IMR-90 (cell line): ENCODE data around the gene DCAF5. TPM values are rescaled to one million over a fixed set of nuclear protein-coding genes. Genes with fewer than 3 reads are reported as not detected.

Experiments used
- ATAC-seq: fragments of 200-7000 bp; cut with Tn5 transposase; 2 replicates; pipeline ENCODE4 v1.9.1; 2020; ENCODE audit warnings: low read depth, mild to moderate bottlenecking, moderate library complexity
- BruUV-seq: library from RNA; stranded (reverse); fragments of 400-500 nt; replicated peaks from 2 replicates; lab custom pipeline; 2021; lab: Mats Ljungman, UMichigan
- CTCF ChIA-PET: fragments of 300-600 bp; formaldehyde crosslinking; extraction: SDS; loops from one replicate; lab custom pipeline; 2021; ENCODE audit warnings: antibody characterized with exemption; lab: Yijun Ruan, JAX
- POLR2A ChIA-PET: fragments of 300-600 bp; sonication (Branson Sonifier 250); formaldehyde crosslinking; loops from one replicate; lab custom pipeline; 2022; ENCODE audit warnings: antibody characterized with exemption; ENCODE audit not compliant: unreplicated experiment; lab: Charles Lee
- DNase-seq: peaks from one replicate; pipeline ENCODE4 v3.0.0; 2013
- H2AFZ ChIP-seq: replicated peaks from 2 replicates; pipeline ENCODE3; 2013; ENCODE audit warnings: low read length, mild to moderate bottlenecking; ENCODE audit not compliant: poor library complexity
- H2AK5ac ChIP-seq: 2 replicates; pipeline ENCODE4 v1.6.1; 2013; ENCODE audit warnings: low read depth, low read length, inconsistent platforms
- H2AK9ac ChIP-seq: replicated peaks from 2 replicates; pipeline ENCODE3; 2013; ENCODE audit warnings: mild to moderate bottlenecking, low read depth, low read length, moderate library complexity; ENCODE audit not compliant: poor library complexity
- H2BK120ac ChIP-seq: 2 replicates; pipeline ENCODE4 v1.6.1; 2013; ENCODE audit warnings: low read depth, low read length, inconsistent platforms
- H2BK15ac ChIP-seq: 3 replicates; pipeline ENCODE4 v1.6.1; 2013; ENCODE audit warnings: low read depth, low read length, inconsistent platforms
- H2BK20ac ChIP-seq: 2 replicates; pipeline ENCODE4 v1.6.1; 2013; ENCODE audit warnings: low read depth, mild to moderate bottlenecking, inconsistent platforms, low read length, moderate library complexity
- H2BK5ac ChIP-seq: 2 replicates; pipeline ENCODE4 v1.6.1; 2013; ENCODE audit warnings: mild to moderate bottlenecking, low read depth, low read length, inconsistent platforms; ENCODE audit not compliant: poor library complexity, severe bottlenecking
- H3K14ac ChIP-seq: replicated peaks from 2 replicates; pipeline ENCODE4 v1.6.1; 2013; ENCODE audit warnings: low read depth, low read length, inconsistent platforms
- H3K18ac ChIP-seq: 2 replicates; pipeline ENCODE4 v1.6.1; 2013; ENCODE audit warnings: low read depth, low read length, control low read depth
- H3K23ac ChIP-seq: 2 replicates; pipeline ENCODE4 v1.6.1; 2013; ENCODE audit warnings: low read depth, low read length, inconsistent platforms
- H3K27ac ChIP-seq: 2 replicates; pipeline ENCODE4 v1.5.1; 2013; ENCODE audit warnings: mild to moderate bottlenecking, control low read depth, low read length; ENCODE audit not compliant: insufficient read depth
- H3K27me3 ChIP-seq: 2 replicates; pipeline ENCODE4 v1.6.1; 2013; ENCODE audit warnings: low read length; ENCODE audit not compliant: control insufficient read depth, insufficient read depth
- H3K36me3 ChIP-seq: 2 replicates; pipeline ENCODE4 v1.6.1; 2013; ENCODE audit warnings: low read length, mixed read lengths; ENCODE audit not compliant: control insufficient read depth, insufficient read depth
- H3K4ac ChIP-seq: 2 replicates; pipeline ENCODE4 v1.6.1; 2013; ENCODE audit warnings: low read depth, low read length, inconsistent platforms
- H3K4me1 ChIP-seq: 2 replicates; pipeline ENCODE4 v1.6.1; 2013; ENCODE audit warnings: low read length, mixed read lengths; ENCODE audit not compliant: control insufficient read depth, insufficient read depth
- H3K4me2 ChIP-seq: 2 replicates; pipeline ENCODE4 v1.6.1; 2013; ENCODE audit warnings: low read depth, mild to moderate bottlenecking, control low read depth, low read length, moderate library complexity
- H3K4me3 ChIP-seq: 2 replicates; pipeline ENCODE4 v1.5.1; 2013; ENCODE audit warnings: low read depth, mild to moderate bottlenecking, control low read depth, low read length, moderate library complexity; ENCODE audit not compliant: insufficient read depth
- H3K56ac ChIP-seq: 2 replicates; pipeline ENCODE4 v1.6.1; 2013; ENCODE audit warnings: low read length, inconsistent platforms; ENCODE audit not compliant: insufficient read depth; ENCODE audit errors: extremely low read depth
- H3K79me1 ChIP-seq, 2 experiments: 2 replicates each; pipeline ENCODE4 v1.6.1; 2013; ENCODE audit warnings: low read length in 2 of 2, inconsistent platforms in 1 of 2, low read depth in 1 of 2
- H3K9ac ChIP-seq: 2 replicates; pipeline ENCODE4 v1.6.1; 2013; ENCODE audit warnings: low read depth, low read length, control low read depth
- H3K9me1 ChIP-seq: 2 replicates; pipeline ENCODE4 v1.6.1; 2013; ENCODE audit warnings: low read length, inconsistent platforms; ENCODE audit not compliant: insufficient read depth
- H3K9me3 ChIP-seq: 2 replicates; pipeline ENCODE4 v1.6.1; 2013; ENCODE audit warnings: low read length; ENCODE audit not compliant: control insufficient read depth, insufficient read depth
- H4K20me1 ChIP-seq: 2 replicates; pipeline ENCODE4 v1.6.1; 2013; ENCODE audit warnings: low read length, inconsistent platforms; ENCODE audit not compliant: insufficient read depth
- H4K5ac ChIP-seq: 2 replicates; pipeline ENCODE4 v1.6.1; 2013; ENCODE audit warnings: mild to moderate bottlenecking, low read depth, low read length, control low read depth
- H4K8ac ChIP-seq, 2 experiments: 2 replicates each; pipeline ENCODE4 v1.6.1; 2013; ENCODE audit warnings: low read depth in 2 of 2, low read length in 2 of 2, control low read depth in 1 of 2, inconsistent platforms in 1 of 2
- H4K91ac ChIP-seq: 2 replicates; pipeline ENCODE4 v1.6.1; 2013; ENCODE audit warnings: low read depth, low read length, inconsistent platforms; ENCODE audit not compliant: insufficient read depth
- BHLHE40 ChIP-seq: fragments of 150-350 bp; IDR thresholded peaks from 2 replicates; pipeline ENCODE4 v1.6.1; 2016; ENCODE audit warnings: mild to moderate bottlenecking, low read depth, low read length
- CEBPB ChIP-seq: IDR thresholded peaks from 2 replicates; pipeline ENCODE4 v1.6.1; 2012; ENCODE audit warnings: low read depth, low read length, improper control_type of control experiment
- MAFK ChIP-seq: IDR thresholded peaks from 2 replicates; pipeline ENCODE4 v1.6.1; 2012; ENCODE audit warnings: low read depth, low read length, improper control_type of control experiment
- MXI1 ChIP-seq: IDR thresholded peaks from 2 replicates; pipeline ENCODE4 v1.6.1; 2012; ENCODE audit warnings: low read depth, mild to moderate bottlenecking, low read length, moderate library complexity, borderline replicate concordance
- NFE2L2 ChIP-seq: fragments of 150-350 bp; IDR thresholded peaks from 2 replicates; pipeline ENCODE4 v1.6.1; 2016; ENCODE audit warnings: low read depth, mild to moderate bottlenecking, low read length
- RAD21 ChIP-seq: IDR thresholded peaks from 2 replicates; pipeline ENCODE4 v1.6.1; 2012; ENCODE audit warnings: low read length, improper control_type of control experiment
- SMC3 ChIP-seq: fragments of 150-350 bp; IDR thresholded peaks from 2 replicates; pipeline ENCODE4 v1.6.1; 2016; ENCODE audit warnings: low read depth, mild to moderate bottlenecking, antibody characterized with exemption, low read length, moderate library complexity
- WGBS, 2 experiments: methylation state at CpG; one replicate each; pipeline versions ENCODE4 v1.1.5 to v1.1.7; 2013; ENCODE audit warnings: missing lambda C conversion rate in 2 of 2; ENCODE audit not compliant: insufficient read length in 1 of 2; ENCODE audit errors: extremely low coverage in 2 of 2; 5-methylcytosine and 5-hydroxymethylcytosine counted together
- dilution Hi-C: fragments of 300-500 bp; cut with HindIII; formaldehyde crosslinking; loops from one replicate; pipeline ENCODE4 v1.14.3; 2018; ENCODE audit warnings: low sequenced_read_pairs; ENCODE audit not compliant: unreplicated experiment
- in situ Hi-C: fragments of 300-500 bp; cut with MboI; formaldehyde crosslinking; loops from 3 replicates; pipeline ENCODE4 v1.14.3; 2019; ENCODE audit warnings: low sequenced_read_pairs, inconsistent platforms, mixed read lengths
- intact Hi-C: fragments of 100-400 bp; cut with micrococcal nuclease; formaldehyde crosslinking; loops from 2 replicates; pipeline ENCODE4 v1.10.0; 2022
- polyA plus RNA-seq, 3 experiments: library from polyadenylated mRNA; depleted of rRNA; stranded (reverse); fragments of >200 nt; gene quantifications; 2 replicates each; pipeline ENCODE4 v1.2.3, GENCODE V29; 2012; ENCODE audit warnings: low replicate concordance in 1 of 3
- total RNA-seq: library from RNA; depleted of rRNA; stranded (reverse); fragments of >200 nt; gene quantifications from 2 replicates; pipeline ENCODE4 v1.2.3, GENCODE V29; 2012

DCAF5 gene
- total and polyA plus RNA-seq, 2 of the 4 experiments (the other 2 are of a cell fraction), result 17.6 to 30.4 TPM

DNA sequence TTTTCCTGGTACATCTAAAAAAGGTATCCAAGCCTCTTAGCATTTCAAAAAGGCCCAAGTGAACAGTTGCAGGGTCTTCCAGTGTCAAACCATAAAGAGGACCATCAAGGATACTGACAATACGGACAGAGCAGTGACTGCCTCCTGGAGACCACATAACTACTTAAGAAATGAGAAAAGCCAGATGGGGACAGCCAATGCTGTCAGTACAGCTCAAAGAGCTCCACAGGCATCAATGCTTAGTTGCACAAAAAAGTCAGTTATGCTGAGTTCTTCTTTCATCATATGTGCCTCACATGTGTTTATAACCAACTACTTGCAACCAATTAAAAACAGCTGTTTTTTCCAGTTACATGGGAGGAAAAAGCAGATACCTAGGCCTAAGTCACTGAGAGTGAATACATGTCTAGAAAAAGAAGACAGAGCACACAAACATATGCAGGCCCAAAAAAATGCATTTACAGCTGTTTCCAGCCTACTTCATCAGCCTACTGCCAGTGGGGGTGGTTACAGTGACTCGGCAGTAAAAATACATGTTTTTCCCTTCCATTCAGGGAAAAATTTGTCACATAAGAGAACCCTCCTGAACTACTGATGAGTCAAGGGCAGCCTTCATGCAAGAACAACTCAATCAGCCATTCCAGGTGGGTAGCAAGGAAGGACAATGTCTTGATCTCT, 84.0 kb downstream of the DCAF5 start:
- Histone ChIP-seq H3K14ac (peak overlapping the region; percentile 92), H3K4me2 (peak overlapping the region; percentile 23), H3K9ac (peak overlapping the region; percentile 49), H3K9me1 (peaks cover 10% of the 10 kb centered on the region), H2BK15ac (peak overlapping the region; percentile 92; the same call in 2 of the 3 replicates), H2BK20ac (peak overlapping the region; percentile 93), H4K8ac (peak overlapping the region; percentile 11 to 63; a peak in 3 of 4 replicates), H3K27me3 (no peaks in the 10 kb centered on the region), H3K9me3 (no peaks in the 10 kb centered on the region), H3K79me1 (peaks cover 0 to 30% of the 10 kb centered on the region in 2 experiments; a peak in 3 of 4 replicates), H4K5ac (peak overlapping the region; percentile 74), H2AFZ (peak overlapping the region; percentile 19), H2AK9ac (peak overlapping the region; percentile 4), H3K4ac (peak overlapping the region; percentile 93), H3K36me3 (peaks cover 9% of the 10 kb centered on the region), H2BK5ac (peak overlapping the region; percentile 96), H4K20me1 (no peaks in the 10 kb centered on the region), H3K4me3 (no peak overlapping the region), H3K27ac (peak overlapping the region; percentile 97), H2AK5ac (peak overlapping the region; percentile 92; the same call in 1 of the 2 replicates), H3K4me1 (peaks cover 9% of the 10 kb centered on the region), H3K18ac (peak overlapping the region; percentile 89), H2BK120ac (peak overlapping the region; percentile 97), H3K56ac (peak overlapping the region; percentile 75), H3K23ac (peak overlapping the region; percentile 93), H4K91ac (peak overlapping the region; percentile 84)
- no TSS peak for BruUV-seq
- ChIA-PET POLR2A (interaction anchor here (1.1 kb wide), 1 partner anchor 89 kb away, joined by 3 read pairs; no protein-coding TSS in a partner anchor), CTCF (interaction anchor here (0.5 kb wide), 1 partner anchor 72 kb away, joined by 3 read pairs; no protein-coding TSS in a partner anchor)
- DNase-seq, result peak; percentile 93
- WGBS, 2 experiments, result 60% methylated on average over 1 of the region's 2 CpGs; no CpG with 5 or more reads in 1 of the 2 experiments
- no peak for TF ChIP-seq MXI1
- TF ChIP-seq CEBPB, result peak; percentile 16; the same call in 1 of the 2 replicates
- peak; percentile 90 for TF ChIP-seq MAFK
- TF ChIP-seq SMC3, result no peak; the same call in 1 of the 2 replicates
- TF ChIP-seq RAD21, result no peak
- peak; percentile 98 for TF ChIP-seq NFE2L2
- TF ChIP-seq BHLHE40, result no peak
- in situ Hi-C loops, result no loop called here
- ATAC-seq, result peak; percentile 92
- intact Hi-C loops, result loop anchor here (1.0 kb wide), 1 partner anchor 10 kb away; no protein-coding TSS in a partner anchor
- dilution Hi-C loops, result no loop called here
